Measurements from ENCODE around the gene STAC2.

STAC2 gene

DNA sequence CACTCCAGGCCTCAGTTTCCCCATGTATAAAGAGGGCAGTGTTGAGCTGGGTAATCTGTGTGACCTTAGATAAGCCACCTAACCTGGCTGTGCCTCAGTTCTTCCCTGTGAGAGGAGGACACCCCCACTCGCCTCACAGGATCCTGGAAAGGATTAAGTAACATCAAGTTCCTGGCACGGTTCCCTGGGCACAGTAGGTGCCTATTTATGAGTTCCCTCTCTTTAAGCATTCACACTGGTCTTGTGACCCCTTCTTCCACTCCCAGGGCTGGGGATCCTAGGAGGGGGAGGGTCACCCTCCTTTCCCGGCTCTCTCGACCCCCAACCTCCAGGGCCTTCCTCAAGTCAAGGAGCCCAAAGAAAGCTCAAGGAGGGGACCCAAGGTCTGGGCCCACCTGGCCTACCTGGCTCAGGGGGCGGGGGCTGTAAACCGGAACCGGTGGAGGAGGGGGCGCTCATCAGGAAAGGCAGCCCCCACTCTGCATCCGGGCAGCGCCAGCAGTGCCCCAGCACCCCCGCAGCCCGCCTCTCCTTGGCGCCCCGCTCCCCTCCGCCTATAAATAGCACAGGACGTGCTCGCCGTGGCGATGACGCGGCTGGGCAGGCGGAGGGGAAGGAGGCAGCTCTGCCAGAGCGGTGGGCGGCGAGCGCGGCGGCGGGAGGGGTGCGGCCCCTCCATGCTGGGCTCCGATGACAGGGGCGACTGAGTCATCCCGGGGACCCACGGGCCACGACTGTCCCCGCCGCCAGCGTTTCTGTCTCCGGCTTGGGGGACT is 16.2 kb downstream of the STAC2 start:
- DNase-seq: no peak

DNA sequence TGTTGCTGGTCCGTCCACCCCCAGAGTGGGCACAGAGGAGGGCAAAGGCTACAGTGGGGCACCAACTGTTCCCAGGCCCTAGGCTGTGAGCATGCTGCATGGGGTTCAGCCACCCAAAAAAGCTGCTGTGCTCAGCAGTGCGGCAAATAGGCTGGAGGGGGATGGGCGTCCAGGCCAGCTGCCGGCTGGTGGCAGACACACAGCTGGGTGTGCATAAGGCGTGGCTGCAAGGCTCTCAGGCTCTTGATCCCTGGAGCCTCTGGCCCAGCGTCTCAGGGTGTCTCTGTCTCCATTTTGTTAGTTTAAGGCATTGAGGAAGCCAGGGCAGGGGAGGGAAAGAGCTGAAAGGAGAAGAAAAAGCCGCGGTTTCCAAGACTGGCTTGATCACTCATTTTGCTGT is 16.9 kb downstream of the STAC2 start:
- DNase-seq: peak; percentile 25

DNA sequence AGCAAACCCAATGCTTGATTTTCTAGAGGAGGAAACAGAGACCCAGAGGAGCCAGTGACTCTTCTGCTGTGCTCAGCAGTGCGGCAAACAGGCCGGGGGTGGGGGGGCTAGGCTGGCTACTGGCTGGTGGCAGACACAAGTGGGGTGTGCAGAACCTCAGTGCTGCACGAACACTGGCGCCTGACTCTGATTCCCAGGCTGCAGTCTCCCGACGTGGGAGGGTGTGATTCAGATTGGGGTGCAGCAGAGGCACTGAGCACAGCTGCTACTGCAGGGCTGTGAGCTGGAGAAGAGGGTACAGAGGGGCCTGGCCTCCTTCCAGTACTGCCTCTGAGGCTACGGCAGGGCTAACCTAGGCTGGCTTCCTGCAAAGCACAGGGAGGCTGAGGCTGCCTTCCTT is 17.6 kb downstream of the STAC2 start:
- no peak for DNase-seq

DNA sequence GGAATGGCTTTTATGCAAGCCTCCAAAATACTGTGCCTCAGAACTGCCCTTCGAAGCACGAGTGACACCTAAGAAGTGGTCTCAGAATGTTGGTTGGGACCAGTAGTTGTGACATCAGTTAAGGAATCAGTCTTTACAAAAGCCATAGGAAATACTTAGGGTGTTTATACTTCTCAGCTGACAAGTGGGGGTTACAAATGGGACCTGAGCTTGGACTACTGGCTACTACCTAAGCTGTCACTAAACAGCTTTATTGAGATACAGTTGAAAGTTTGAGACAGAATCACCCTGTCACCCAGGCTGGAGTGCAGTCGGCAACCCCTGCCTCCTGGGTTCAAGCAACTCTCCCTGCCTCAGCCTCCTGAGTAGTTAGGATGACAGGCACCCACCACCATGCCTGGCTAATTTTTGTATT is 20.6 kb downstream of the STAC2 start:
- DNase-seq: no peak

DNA sequence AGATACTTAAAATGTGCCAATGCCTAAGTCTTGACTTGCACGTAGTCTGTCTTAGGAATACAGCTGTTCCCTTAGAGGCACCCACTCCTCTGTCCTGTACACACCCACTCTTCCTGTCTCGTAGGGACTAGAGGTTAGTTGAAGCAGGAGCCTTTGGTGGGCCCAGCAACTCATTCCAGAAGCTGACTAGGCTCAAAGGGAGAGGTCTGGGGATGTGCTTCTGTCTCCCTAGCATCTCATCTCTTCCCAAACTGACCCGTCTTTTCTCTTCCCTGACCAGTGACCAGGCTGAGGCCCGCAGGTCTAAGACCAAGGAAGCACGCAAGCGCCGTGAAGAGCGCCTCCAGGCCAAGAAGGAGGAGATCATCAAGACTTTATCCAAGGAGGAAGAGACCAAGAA is 21.5 kb downstream of the STAC2 start:
- DNase-seq: no peak

DNA sequence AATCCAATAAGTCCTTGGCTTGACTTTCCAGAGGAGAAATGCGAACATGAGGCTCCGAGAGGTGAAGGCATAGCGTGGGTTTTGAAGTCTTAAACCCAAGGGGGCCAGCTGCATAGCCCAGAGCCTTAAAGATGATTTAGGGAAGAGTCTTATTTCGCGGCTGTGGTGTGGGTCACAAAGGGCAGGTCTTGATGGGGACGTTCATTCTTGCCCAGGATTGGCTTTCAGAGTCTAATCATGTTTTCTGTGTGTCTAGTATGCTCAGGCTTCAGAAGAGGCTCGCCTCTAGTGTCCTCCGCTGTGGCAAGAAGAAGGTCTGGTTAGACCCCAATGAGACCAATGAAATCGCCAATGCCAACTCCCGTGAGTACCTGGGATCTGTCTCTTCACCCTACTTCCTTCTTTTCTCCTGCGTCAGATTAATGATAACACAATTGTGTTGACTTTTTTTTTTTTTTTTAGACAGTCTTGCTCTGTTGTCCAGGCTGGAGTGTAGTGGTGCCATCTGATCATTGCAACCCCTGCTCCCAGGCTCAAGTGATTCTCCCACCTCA is 24.7 kb downstream of the STAC2 start:
- peak; percentile 36 for DNase-seq

DNA sequence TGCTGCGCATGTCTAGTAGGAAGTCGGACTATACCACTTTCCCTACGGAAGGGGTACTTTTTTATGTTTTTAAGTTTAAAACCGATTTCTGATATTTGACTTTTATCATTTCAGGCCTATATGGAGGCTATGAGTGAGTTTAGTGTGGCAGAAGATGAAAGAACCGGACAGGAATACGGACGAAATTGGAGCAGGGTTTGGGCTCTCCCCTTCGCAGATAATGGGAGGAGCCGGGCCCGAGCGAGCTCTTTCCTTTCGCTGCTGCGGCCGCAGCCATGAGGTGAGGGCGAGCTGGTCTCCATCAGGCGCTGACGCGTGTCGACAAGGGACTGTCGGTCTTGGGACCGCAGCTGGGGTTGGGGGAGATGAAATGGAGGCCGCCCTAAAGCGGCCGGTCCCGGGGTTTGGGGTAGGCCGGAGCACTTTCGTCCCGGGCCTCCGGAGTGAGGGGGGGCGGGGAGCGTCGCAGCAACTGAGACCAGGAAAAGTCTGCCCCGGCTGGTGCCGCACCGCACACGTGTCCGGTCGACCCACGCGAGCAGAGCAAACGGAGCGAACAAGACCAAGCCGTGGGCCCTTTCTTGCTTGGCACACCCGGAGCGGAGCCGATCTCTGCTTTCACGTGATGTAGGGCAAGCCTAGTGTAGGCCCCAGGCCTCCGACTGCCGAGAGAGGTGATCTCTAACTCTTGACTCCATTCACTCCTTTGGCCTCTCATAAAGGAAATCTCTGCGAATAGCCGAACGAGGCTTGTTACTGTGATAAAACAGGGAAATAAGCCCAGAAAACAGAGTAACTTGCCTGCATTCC is 25.5 kb downstream of the STAC2 start, which contains the start of gene RPL19:
RPL19 (plus strand) TSS at position 214 of the 810 bp plus-strand sequence; CDS start at position 276, 62 bp downstream.
- peak; percentile 55 for DNase-seq

DNA sequence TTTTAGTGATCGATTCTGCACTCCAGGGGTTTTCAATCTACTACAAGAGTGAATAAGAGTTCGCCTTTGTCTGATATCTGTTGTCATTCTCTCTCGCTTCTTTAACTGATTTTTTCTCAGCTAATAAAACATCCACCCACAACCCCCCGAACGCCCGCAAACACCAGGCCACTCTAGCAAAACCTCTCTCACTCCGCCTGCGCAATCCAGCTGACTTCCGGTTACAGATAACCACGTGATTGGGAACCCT is 26.0 kb downstream of the STAC2 start:
- DNase-seq: peak; percentile 97

DNA sequence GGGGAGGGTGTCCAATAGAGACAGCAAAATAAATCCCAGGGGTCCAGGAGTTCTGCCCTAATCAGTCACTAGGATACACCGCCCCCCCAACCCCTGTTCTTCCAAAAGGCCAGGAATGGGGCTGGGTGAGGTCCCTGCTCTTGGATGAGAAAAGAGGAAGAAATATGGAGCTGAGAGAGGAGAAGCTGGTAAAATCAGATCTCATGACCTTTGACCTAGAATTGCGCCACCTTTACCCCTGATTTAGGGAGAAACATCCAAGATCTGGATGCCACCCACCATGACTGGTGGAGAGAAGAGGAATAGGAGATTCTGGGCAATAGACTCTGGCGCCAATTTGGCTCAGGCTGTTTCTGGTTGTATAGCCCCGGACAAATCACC is 27.6 kb downstream of the STAC2 start:
- DNase-seq: no peak

DNA sequence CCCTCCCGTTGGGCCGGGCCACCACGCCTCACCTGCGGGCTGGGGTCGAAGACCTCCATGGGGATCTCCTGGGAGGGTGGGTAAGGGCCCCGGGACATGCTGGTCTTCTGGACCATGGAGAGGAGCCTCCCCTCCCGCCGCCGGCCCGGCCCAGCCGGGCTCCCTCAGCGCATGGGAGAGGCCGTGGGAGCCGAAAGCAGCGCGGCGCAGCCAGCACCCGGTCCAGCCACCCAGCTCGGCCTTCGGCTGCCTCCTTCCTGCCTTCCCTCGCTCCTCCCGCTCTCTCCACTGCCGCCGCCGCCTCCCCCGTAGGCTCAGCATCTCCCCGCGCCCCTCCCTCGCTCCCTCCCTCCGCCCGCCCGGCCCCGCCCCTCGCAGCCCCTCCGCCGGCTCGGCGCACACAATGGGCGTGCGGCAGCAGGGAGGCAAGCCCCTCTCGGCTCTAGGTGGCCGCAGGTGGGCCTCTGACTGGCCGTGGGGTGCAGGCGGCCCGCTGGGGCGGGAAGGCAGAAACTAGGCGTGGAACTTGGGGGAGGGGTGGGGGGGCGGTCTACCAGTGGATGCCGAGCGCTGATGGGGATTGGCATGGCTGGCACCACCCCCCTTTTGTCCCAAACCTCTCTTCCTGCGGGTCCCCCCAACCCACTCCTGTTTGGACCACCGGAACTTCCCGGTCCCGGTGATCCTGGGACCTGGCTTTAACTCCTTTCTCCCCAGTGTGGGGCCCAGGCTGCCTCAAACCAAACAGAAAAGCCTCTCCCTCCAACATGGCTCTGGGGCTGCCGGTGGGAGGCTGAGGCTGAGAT is 28.2 kb downstream of the STAC2 start, which contains the start of gene CACNB1:
CACNB1 (minus strand) TSS at position 290 of the 806 bp plus-strand sequence; CDS start at position 116, 174 bp downstream.
- DNase-seq: peak; percentile 59

DNA sequence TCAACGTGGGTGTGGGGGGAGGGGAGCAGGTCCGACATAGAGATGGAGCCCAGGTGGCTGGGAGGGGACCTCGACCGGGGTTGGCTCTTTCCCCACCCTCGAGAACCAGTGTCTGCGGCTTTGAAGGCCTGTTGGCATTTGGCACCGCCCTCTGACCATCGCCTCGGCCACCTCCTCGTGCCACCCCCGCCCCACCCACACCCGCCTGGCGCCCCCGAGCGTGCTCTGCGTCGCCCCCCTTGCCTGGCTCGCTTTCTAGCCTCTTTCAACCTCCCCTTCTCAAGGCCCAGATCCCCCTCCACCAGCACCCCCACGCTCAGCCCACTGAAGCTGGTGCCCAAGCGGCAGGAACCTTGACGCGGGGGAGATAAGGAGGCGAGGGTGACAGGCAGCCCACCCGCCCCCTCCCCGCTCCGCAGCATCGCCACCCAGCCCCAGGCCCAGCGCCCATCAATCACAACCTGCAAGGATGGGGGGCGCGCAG is 28.9 kb downstream of the STAC2 start:
- DNase-seq: peak; percentile 53

DNA sequence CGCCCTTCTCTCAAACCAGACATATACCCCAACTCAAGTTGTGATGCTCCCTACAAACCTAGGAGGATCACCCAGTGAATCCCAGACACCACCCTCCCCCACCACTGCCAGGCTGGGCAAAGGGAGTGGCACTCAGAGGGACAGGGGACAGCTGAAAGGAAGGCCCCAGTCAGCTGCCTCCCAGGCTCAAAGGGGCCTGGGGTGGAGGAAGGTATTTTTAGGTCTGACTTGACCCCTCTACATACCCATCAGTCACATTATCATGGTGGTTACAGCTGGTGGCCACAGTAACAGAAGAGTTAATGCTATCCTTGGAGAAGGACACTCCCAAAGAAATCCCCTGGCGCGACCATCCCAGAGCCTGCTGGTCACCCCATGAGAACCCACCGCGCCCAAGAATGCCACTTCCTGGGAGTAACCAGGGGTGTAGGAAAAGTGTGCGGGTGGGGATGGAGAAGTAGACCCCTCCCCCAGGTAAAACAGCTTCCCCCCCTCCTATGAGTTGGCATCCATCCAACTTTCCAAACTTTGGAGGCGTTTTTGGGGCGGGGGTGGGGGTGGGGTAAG is 29.4 kb downstream of the STAC2 start:
- DNase-seq: no peak

DNA sequence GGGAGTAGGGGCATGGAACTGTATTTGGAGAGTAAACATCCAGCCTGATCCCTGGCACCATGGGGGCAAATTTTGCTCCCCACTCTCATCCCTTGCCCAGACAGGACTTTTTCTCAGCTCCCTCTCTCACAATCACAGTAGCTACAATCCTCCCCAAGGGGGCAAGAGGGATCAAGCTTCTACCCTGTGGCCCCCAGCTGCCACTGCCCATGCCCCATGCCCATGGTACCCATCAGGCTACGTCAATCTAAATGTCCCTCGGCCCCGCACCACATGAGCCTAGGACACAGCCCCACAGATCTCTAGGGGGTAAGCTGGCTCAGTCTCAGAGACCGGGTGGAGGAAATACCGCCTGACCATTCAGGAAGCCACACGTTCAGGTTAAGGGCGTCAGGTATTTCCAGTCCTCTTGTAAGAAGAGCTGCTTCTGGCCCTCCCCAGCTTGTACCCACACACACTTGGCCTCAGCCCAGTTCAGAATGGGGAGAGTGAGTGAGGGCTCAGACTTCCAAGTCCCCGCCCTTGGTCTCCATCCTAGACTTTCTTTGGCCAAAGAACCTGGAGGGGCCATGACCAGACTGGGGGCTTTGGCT is 30.1 kb downstream of the STAC2 start:
- DNase-seq: no peak

DNA sequence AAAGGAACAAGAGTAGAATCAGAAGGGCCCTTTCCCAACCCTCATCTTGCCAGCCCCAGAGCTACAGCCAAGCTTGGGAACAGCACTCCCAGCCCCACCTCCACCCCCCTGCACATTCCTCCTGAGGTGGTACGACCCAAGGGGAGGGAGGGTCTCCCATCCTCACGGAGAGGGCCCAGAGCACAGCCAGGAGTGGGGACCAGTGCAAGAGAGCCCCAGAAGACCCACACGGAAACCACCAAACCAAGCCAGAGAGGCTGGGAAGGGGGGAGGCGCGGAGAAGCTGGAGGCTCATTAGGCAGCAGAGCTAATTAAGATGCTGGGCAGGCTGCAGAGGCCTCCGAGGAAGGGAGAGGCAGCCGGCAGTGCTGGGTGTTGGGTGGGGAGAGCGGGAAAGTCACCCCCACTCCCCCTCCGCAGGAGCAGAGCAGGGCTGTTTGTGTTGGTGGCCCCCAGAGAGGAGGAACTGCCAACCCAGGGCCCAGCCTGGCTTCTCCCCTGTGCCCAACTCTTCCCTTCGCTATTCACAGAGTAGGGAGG is 30.7 kb downstream of the STAC2 start:
- DNase-seq: no peak

DNA sequence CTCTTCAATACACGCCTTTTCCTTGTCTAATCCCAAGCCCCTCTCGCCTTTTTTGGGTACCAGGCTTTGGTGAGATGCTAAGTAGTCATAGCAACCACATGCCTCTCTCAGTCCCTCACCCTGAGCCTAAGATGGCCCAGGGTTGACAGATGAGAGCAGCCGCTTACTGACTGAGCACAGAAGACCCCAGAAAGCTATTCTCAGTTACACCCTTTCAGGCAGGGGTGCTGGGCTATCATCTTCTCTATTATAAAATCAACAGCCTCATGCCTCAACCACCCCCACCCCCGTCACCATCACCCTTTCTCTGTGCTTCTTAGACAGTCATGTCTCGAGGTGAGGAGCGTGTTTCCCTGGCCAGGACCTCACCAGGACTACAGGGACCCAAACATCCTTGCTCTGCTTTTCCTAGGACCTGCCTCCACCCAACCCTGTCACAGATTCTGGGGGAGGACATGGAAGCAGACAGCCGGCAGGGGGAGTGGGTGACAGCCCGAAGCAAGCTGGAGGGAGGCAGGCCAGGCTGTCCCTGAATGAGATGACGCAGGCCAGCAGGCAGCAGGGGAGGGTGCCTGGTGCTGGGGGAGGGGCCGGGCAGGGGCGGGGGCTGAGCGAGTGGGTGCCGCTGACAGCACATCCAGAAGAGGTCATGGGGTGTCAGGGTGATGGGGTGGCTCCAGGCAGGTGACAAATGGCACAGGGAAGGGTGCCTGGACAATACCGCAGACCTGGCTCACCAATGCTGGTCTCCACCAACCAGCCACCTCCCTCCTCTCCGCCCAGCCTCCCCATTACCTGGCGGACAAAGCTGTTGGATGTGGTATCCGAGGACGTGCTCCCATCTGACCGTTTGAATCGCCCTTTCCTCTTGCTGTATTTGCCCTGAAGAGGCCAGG is 31.4 kb downstream of the STAC2 start:
- no peak for DNase-seq

DNA sequence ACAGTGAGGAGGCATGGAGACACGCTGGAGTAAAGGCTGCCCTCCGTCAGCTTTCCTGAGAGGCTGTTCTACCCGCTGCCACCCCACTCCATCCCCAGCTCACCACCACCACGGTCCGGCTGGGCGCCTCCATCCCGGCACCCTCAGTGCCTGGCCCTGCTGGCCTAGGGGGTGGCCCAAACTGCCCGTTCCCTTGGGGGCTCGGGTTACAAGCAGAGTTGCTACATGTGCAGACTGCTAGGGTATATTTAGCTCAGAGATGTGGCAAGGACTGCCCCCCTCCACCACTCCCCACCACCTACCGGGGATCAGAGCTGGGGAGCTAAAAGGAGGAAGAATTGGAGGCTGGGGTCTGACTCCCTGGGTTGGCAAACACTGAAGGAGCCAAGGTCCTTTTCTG is 32.4 kb downstream of the STAC2 start:
- DNase-seq: no peak

DNA sequence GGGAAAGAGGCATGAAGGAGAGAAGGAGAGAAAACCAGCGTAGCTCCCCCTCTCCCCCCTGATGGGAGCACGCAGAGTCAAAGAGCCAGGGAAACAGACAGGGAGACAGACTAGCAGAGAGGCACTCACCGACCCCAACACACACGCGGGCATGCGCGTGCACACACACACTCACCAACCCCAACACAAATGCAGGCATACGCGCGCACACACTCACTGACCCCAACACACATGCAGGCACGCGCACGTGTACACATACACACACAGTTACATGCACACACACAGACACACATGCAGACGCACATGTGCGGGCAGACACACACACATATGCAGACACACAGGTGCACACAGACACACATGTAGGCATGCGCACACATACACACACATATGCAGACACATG is 32.8 kb downstream of the STAC2 start:
- DNase-seq: no peak

DNA sequence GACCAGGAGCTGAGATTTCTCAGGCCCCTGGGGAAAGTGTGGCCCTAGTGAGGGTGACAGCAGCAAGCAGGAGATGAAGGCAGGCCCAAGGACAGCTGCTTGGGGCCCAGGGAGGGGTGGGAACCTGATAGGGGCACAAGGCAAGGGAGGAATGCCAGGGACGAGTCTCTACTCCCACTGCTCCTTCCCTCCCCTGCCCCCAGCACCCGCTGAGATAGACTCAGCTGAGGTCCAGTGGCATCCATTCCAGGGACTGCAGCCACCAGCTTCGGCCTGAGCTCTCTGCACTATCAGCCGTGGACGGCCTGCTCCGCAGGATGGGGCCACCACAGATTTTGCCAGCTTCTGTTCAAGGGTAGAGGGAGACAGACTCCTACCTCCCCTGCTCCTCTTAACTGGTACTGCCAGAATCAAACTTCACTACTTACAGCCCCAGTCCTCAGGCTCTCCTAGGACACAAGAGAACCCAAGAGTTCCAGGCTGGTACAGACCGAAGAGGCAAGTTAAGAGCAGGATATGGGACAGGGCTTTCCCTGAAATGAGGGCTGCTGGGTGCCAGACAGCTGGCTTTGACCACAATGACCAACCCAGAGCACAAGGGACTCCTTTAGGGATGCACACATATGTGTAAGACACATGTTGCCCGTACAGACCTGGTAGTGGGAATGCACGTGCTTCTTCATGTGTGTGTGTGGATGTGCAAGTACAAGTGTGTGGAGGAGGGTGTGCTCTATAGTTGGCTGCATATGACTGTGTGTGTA is 33.8 kb downstream of the STAC2 start:
- DNase-seq: no peak

DNA sequence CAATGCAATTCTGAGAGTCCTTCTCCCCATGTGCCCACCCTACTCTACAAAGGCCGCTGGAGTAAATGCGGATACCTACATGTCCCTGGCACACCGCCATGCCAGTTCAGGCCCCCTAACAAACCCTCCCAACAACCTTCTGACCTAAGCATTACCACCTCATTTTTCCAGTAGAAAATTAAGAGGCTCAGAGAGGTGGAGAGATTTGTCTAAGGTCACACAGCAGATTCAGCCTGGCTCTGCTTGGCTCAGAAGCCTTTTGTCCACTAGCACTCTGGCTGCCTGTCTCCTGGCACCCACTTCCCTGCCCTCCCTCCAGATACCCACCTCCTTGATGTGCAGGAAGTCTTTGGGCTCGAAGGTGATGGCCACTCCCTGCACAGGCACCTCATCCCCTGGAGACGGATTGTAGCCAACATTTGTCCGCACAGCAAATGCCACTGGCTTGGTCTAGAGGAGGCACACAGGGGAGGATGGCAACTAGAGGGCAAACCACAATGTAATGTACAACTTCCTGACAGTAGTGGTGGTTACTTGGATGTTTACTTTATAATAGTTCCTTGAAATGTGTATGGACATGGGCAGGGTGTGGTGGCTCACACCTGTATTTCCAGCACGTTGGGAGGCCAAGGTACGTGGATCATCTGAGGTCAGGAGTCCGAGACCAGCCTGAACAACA is 38.5 kb downstream of the STAC2 start:
- DNase-seq: no peak
